NCI-H1436 (cell line): Measurements from ENCODE around the gene HS1BP3.

ENCODE experiments used
- DNase-seq: peaks from one replicate; lab custom pipeline; 2025; lab: John Stamatoyannopoulos, UW

Gene HS1BP3

DNA sequence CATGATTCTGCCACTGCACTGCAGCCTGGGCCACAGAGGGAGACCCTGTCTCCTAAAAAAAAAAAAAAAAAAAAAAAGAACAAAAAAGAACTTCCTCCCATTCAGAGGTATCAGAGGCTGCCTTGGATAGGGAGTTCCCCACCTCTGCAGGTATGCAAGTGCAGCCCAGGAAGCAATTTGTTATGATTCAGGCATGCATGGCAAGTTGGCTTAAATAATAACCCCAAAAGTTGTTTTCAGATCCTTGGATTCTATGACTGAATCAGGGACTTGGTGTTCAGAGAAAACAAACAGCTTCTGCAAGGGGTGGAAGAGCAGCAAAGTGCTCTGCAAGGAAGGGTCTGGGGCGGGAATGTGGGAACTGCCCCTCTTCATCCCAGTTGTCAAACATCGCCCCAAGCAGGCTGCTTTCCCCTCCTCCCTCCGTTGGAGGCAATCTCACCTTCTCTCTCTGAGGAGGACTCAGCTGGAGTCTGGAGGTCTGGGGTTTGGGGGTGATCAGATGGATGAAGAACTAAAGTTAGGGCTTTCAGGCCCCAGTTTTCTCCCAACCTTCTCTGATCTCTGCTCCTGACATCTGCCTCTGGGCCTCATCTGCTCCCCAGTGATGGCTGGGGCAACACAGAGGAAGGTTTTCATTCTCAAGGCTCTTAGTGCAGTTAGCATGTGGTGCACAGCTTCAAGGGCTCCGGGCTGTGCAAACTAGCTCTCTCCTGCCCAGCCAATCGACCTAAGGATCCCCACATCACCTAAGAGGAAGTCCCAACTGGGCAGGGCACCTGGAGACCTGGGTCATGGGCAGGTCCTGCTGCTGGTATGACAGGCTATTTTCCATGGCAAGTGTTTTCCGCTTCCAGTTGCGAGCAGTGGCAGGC is 12.5 kb upstream of the HS1BP3 start:
- no peak for DNase-seq

DNA sequence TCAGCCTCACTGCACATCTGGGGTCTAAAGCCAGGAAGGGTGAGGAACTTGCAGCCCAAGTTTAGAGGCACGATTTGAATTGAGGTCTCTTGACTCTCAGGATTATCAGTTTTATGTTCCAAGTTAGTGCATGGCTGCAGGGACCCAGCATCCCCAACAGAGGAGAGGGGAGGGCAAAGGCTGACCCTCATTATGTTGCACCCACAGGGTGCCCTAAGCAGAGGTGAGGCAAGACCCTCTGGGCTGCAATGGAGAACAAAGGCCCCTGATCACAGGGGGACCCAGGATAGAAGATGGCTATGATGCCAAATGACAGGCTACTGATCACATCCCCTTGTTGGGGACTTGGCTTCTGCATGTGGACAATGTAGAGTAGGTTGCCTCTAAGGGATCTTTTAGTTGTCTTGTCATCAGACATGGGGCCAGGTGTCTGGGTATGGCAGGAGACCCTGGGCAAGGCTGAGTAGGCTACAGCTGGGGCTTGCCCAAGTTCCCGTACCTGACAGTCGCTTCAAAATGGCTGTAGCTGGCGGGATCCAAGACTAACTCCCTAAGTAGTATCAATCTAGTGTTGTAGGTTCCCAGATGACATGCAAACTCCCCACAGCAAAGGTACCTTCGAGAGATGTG is 11.5 kb upstream of the HS1BP3 start:
- DNase-seq = no peak

DNA sequence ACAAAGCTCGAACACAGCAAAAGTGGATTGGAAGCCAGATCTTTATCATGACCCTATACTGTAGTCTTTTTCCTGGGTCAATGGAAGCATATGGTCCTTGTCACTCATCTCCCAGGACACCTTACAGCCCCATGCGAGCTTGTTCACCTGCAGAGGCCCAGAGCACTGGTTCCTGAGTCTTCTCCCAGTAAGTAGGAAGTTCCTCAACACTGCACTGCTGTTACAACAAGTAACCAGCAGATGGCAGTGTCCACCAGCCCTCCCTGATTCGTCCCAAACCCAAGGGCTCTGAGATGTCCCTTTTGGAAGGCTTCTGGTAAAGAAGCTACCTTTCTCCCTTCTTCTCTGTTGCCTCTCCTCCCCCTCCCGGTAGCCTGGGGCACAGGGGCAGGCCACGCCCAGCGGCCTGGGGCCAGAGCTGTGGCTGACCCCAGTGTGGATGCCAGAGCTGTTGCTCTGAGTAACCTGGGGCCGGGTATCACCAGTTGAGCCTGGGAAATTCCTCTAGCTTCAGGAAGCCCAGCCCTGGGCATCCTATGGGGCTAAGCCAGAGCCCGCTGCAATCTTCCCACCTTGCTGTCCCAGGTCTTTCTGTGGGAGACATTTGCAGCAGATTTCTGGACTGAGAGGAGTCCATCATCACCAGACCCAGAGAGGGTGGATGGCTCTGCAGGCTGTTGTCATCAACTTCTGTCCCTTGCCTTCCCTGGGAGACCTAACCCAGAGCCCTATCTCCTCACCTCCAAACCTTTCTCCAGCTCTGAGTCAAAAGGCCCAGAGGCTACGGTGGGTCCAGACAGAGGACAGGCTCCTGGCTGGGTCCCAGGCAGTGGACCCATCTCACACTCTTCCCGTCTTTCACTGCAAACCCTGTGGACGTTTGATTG is 10.8 kb upstream of the HS1BP3 start:
- peak; percentile 52 for DNase-seq

DNA sequence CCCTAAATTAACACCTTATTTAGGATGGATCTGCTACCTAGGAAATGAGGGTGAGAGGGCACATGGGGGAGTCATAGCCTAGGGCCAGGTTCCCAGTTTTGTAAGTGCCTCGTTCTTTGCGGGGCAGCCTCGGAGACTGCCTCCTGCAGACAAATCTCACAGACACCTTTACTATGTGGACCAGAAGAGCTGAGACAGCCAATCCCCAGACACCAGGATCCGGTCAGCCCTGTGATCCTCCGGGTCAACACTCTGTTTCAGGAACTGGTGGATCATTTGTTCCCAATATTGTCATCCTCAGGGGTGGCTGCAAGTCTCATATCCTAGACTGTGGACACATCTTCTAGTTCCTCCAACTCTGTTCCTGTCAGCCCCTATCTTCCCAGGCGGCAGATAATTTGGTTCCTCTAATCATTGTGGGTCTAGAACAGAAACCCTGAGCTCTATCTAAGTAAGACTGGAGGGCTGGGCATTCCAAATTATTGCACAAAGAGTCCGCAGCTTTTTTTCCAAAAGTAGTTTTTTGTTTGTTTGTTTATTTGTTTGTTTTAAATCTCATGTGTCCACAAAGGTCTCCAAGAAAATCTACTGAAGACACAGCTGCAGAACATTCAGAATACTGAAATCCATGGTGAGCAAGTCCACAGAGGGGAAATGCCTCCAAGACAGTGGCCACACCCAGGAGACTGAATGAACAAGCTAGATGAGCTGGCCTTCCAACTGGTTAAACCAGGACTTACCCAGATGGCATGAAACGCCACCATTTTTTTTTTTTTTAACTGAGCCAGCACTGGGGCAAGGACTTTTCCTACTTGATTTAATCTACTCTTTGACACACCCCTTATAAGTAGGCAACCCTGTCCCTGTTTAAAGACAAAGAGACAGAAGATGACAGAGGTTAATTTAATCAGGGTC is 9.9 kb upstream of the HS1BP3 start:
- no peak for DNase-seq

DNA sequence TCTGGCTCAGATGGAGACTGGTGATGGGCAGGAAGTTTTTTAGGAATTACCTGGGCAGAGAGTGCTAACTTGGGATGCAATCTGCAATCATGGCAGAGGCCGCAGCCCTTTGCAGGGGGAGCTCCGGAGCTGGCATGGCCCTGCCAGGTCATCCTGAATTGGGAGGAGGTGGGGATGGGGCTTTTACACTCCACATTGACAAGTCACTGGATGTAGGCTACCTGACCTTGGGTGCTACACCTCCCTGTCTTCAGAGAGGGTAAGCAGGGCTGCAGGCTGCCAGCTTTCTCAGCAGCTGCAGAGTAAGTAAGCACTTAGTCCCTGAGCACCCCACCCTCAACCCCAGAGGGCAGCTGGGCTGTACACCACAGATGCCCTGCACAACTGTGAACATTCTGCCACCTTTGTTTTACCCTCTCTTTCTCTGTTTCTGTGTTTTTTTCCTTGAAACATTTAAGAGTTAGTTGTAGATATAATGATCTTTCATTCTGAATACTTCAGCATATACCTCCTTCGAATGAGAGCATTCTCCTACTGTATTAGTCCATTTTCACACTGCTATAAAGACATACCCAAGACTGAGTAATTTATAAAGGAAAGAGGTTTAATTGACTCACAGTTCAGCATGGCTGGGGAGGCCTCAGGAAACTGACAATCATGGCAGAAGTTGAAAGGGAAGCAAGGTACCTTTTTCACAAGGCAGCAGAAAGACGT is 6.8 kb upstream of the HS1BP3 start:
- no peak for DNase-seq

DNA sequence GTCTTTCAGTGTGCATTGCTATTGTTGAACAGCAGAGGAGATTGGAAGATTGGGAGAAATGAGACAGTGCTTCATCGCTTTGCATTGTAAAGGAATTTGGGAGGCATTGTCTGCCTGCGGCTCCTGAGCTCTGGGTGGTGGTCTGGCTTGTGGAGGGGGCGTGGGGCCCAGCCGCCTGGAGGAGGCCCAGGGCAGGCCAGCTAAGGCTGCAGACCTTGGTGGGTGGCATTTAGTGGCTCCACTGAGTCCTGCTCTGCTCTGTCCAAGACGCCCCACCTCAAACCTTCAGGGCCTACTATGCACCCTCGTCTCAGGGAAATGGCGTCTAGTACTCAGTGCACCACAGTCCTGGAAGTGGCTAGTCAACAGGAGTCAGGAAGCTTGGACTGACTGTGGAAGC is 5.7 kb upstream of the HS1BP3 start:
- DNase-seq = no peak

DNA sequence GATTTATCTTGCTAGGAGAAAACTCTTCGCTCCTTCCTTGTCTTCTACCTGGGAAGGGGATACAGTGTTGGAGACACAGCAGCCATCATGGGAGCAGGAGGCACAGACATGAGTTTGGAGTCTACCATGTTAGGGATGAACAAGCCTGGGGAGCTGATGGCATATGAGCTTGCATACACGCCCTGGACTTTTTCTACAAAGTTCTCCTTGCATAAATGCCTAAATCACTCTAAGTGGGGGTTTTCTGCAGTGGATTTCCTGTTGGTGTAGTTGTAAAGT is 3.6 kb upstream of the HS1BP3 start:
- no peak for DNase-seq

DNA sequence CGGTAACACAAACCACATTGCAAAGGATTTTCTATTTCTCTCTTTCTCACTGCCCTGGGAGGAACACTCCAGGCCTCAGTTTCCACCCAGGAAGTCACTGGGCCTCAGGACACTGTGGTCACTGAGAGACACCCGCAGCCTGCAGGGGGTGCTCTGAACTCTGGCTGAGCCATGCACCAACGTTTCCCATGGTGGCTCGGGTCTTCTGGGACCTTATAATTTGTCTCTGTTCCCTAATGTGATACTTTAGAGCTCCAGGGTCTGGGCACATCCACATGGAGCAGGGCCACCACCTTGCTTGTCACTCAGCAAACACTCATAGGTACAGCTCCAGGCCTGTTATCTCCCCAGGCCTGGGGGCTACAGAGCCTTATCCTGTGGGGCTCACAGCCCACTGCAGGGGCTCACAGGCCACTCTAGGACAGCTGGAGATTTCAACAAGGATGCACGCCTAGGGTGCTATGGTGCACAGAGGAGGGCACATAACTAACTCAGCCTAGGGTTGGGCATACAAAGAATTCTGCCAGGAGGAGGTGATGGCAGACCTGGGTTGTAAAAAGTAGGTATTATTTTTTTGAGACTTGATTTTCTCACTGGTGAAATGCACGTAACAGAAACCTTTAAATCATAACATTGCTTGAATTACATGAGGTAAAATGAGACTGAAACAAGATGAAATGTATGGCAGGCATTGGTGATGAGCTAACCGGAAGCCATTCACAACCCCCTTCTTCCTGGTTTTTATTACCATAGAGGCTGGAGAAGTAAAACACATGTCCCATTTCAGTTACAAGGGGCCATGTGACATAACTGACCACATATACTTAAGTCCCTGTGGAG is 3.0 kb upstream of the HS1BP3 start:
- no peak for DNase-seq

DNA sequence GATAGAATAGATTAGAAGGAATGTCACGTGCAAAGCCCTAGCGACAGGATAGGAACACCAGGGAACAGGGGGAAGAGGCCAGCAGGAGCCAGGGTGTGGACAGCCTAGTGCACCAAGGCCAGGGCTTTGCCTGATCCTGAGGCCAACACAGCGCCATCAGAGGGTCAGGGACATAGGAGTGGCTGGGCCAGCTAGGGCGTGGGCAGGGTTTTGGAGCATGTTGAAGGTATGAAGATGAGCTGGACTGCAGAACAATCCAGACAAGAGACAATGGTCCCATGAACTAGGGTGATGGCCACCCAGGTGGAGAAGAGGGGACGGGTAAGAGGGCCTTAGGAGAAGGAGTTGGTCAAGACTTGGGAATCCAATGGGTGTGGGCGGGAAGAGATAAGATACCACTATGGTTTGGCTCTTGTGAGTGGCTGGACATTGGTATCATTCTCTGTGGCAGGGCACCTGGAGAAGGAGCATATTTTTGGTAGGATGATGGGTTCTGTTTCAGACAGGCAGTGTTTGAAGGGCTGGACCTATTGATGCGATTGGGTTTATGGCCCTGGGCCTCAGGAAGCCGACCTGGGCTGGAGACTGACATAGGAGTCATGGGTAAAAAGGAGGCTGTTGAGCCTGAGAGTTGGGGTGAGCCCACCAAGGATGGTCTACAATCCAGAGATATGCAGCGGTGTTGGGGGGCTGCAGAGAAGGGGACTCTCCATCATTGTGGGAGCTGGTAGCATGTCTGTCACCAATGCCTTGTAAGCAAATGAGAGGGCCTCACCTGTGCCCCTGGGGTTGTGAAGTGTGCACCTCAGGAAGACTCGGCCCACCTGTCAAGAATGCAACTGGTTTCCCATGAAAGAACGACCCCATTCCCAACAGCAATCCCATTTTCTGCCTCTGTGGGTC is 2.0 kb upstream of the HS1BP3 start:
- DNase-seq = no peak

DNA sequence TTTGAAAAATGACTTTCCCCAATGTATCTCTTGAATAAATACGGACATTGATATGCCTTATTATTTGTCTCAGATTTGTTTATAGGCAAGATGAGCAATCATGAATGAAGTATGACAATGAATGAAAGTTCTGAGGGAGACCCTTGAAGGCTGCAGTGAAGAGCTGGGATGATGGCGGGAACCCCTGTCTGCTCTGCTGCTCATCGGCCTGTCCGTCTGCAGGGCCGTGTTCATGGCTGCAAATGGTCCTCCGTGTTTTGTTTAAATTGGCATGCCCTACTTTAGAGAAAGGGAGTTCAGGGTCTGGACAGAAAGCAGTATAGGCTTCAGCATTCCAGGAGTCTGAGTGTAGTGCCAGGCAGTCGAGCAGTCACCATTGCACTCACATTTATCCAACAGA is 1.2 kb upstream of the HS1BP3 start:
- DNase-seq = no peak

DNA sequence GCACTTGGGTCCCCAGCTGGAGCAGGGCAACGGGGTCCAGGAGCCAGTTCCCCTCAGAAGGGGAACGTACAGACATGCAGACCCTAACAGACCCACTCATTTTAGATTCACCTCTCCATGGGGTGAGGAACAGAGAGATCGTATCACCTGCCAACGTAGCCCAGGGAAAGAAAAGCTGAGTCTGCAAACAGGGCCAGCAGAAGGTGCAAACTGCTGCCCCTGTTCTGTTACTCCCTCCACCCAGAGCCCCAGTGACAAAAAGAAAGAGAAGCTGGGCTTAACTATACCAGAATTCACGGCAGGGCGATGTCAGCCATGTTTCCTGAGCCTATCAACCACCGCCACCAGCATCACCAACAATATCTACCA is 817 bp upstream of the HS1BP3 start:
- no peak for DNase-seq

DNA sequence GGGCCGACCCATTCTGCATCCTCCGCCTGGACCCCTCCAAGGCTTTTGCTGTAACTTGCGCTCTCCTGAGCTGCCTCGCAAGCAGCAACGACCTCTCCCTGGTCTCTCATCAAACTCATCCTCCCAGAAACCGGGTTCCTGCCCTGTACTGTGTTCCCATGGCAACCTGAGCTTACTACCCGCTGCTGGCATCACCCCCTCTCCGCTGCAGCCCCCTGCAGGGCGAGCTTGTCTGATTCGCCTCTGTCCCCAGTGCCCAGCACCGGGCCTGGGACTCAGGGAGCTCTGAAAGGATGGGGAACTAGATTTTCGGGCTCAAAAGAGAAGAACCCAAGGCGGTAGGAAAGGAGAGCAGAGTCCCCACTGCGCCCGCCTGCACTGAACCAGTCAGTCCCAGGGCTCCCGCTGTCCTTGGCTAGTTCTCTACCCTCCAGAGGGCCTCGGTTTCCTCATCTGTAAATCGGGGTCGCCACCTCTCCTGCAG is 463 bp downstream of the HS1BP3 start:
- DNase-seq = peak; percentile 17

DNA sequence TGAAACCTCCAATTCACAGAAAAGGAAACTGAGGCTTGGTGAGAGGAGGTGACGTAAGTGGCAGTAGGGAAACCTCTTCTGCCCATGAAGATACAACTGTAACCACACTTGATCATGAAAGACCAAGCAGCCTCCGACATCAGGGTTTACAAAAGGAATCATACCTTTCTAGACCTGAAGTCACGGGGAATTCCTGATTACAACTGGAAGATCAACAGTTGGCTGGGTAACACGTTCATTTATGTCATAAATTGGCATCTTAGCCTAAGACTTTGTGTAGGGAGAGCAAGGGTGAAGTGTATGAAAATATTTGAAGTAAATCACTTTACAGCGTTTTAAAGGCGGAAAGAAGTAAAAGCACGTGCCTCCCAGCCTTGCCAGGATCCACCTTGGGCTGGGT is 922 bp downstream of the HS1BP3 start:
- no peak for DNase-seq

DNA sequence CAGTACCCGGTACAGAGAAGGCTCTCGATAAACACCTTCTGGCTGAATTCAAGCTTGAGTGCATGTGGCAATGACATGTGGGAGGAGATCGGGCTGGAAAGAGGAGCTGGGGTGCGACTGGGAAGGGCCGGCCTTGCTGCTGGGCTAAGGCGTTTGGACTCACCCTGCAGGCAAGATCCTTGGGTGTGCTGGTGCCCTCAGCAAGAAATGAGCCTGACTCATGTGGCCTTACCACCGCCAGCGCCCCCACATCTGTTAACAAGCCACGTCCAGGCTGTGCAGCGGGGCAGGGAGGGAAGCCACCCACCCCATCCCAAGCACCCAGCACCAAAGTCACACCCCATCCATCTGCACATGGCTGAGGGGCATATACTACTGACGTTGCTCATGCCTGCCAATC is 1.3 kb downstream of the HS1BP3 start:
- no peak for DNase-seq

DNA sequence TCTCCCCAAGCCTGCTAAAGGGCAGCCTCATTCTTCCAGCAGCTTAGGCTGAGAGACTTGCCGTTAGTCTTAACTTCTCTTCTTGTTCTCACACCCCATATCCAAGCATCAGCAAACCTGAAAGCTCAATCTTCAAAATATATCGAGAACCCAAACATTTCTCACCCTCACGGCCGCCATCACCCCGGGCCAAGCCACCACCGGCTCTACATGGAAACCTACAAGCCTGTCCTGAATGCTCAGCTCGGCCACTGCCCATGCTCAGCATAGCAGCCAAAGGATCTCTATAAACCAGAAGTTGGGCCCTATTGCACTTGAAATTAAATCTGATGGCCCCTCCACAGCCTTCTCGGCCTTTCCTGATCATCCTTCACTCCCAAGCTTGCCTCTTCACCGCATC is 2.1 kb downstream of the HS1BP3 start:
- no peak for DNase-seq

DNA sequence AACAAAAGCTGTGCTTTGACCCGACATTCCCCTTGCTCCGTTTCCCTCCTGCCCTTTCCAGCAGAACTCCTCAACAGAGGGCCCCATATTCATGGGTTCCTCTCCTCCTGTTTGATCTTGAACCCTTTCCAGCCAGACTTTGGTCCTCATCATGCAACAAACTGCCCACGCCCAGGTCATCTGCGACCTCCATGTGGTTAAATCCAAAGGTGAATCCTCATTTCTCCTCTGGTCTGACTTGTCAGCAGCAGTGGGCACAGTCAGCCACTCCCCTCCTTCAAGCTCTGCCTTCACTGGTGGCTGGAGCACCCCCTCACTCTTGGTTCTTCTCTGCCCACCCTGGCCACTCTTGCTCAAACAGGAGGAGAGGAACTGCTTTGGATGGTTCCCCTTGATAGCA is 2.7 kb downstream of the HS1BP3 start:
- no peak for DNase-seq

DNA sequence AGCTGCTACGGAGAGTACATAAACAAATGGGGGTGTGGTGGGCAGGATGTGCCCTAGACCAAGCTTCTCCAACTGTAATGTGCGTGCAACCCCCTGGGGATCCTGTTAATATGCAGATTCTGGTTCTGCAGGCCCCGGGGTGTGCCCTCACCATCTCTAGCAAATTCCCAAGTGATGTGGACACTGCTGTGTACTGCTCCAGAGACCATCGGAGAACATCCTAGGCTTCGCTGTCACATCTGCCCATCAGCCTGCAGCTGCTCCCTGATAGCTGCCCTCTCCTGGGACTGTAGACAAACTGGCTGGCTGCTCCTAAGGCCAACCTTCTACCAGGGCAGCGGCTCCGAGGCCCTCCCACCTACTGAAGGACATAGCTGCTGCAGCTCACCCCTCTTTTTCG is 3.2 kb downstream of the HS1BP3 start:
- no peak for DNase-seq

DNA sequence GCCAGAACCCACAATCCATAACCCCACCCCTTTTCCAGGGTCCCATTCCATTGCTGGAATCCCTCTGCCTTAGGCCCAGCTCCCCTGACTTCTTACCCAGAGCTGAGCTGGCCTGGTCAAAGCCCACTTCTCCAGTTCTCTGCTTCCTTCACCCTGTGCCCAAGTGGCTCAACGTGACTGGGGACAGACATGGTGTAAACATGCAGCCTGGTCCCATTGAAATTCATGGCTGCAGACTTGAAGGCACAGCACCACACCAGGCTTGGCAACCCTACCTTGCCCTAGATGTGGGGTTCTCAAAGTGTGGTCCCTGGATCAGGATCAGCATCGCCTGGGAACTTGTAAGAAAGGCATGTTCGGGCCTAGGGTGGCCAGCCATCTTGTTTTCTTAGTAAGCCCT is 3.7 kb downstream of the HS1BP3 start:
- no peak for DNase-seq

DNA sequence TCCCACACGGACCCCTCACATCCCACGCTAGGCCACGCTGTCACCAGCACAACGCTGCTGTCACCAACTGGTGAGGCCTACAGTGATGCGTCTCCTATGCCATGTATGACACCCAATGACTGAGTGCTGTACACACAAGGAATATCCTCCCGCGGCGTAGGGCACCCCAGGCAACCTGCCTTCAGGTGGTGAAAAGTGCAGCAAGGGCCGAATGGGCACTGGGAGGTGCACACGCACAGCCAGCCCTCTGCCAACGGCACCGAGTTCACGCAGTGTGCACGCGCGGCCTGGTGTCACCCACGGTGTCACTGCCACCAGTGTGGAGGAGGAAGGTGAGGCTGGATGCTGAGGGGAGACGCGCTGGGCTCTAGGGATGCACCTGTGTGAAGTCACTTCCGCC is 4.5 kb downstream of the HS1BP3 start:
- no peak for DNase-seq
